ENCODE data around the gene USP9X.
"Not testable (repeated sequence)": the region's sequence is repeated elsewhere in the genome, so short reads cannot be mapped to it uniquely, and the experiment has no call there.

USP9X gene

DNA sequence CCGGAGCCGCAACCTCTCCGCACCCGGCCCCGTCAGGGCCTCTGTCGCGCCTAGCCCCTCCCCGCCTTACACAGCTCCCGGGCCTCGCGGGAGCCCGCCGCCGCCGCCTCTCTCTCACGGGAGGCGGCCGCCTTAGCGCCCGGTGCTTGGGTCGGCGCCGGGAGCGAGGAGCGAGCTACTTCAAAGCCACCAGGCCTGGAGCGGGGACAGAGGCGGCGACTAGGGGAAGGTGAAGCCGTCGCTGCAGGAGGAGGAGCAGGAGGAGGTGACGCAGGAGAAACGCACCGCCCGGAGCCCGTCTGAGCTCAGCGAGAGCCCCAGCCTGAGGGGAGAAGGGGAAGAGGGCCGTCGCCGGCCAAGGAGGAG lies 250 bp downstream of the USP9X start:
- DNase-seq (ENCODE audit: low read depth) = peak; percentile 8

DNA sequence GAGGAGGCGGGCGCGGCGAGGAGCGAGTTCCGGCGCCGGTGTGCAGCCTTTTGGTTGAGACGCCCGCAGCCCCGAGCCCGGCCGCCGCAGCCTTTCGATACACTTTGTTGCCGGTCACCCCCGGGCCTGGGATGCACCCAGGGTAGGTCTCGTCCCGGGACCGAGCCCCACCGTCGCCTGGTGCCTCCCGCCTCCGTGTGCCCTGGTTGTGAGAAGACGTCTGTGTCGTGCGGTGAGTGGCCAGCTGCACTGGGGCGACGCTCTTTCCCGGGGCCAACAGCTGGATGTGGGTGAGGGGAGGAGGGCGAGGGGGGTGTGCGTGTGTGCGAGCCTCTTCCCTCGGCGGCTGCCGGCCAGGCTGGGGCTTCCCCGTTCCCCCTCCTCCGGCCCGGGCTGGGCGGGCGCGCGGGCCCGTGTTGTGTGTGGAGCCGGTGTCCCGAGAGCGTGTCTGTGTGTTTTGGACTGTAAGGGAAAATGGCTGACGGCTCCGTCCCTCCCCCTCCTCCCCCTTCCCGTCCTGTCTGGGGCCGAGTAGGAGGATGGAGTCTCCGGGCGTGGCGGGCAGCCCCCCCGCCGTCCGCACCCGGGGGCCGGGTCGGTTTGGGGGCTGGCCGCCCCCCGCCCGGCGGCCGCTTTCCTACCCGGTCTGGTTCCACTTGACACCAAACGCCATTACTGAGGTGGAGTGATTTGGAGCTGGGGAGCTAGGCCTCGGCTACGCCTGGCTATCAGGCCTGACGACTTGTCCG lies 807 bp downstream of the USP9X start:
- DNase-seq (ENCODE audit: low read depth) = peak; percentile 4

GRCh38 chrX:41086627-41086932 lies 1.3 kb downstream of the USP9X start:
- DNase-seq (ENCODE audit: low read depth) = no peak

- no peak for DNase-seq (ENCODE audit: low read depth)
Observed at GRCh38 chrX:41087201-41087600, 2.0 kb downstream of the USP9X start.

DNA sequence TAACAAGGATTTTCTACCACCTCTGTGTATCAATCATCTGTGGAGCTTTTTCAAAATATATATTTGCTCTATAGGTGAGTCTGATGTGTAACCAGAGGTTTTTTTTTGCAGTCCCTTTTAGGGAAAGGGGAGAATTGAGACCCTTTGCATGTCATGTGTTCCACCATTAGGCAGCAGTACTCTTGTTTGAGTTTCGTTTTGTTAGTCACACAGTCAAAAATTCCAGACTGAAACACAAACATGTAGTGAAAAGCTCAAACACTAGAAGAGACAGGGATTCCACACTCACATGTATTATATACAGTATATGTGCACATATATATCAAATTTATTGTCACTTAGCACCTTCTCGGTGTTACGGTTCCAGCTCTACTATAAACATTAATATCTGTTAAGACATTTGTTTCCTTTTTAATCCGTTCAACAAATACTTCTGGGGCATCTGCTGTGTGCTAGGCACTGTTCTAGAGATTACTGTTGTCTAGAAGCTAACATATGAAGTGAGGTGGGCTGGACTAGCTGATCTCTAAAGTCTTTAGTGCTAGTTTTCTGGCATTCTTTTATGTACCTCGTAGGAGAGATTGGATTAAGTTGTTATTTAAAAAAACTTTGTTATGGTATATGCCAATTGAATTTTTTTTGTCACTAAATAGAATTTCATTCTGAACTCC lies 5.5 kb downstream of the USP9X start:
- no peak for DNase-seq (ENCODE audit: low read depth)

- no peak for DNase-seq (ENCODE audit: low read depth)
Observed at GRCh38 chrX:41092776-41093175, 7.5 kb downstream of the USP9X start.

GRCh38 chrX:41095174-41095573 lies 9.9 kb downstream of the USP9X start:
- no peak for DNase-seq (ENCODE audit: low read depth)

DNA sequence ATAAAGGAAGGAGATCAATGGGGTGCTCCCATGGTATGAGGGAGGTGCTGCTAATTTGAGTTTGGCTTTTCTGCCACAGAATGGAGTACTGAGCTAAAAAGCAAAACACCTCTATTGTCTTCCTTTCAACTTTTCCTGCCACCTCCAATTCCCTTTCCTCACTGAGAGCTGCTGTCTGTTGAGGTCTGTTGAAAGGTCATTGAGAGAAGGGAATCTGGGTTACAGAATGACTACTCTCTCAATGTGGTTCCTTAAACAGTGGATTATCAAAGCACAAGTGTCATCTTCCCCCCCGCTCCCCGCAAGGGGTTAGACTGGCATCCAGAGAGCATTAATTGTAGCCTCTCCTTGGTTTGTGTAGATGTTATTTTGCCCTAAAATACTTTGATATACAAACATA lies 10.7 kb downstream of the USP9X start:
- no peak for DNase-seq (ENCODE audit: low read depth)

DNA sequence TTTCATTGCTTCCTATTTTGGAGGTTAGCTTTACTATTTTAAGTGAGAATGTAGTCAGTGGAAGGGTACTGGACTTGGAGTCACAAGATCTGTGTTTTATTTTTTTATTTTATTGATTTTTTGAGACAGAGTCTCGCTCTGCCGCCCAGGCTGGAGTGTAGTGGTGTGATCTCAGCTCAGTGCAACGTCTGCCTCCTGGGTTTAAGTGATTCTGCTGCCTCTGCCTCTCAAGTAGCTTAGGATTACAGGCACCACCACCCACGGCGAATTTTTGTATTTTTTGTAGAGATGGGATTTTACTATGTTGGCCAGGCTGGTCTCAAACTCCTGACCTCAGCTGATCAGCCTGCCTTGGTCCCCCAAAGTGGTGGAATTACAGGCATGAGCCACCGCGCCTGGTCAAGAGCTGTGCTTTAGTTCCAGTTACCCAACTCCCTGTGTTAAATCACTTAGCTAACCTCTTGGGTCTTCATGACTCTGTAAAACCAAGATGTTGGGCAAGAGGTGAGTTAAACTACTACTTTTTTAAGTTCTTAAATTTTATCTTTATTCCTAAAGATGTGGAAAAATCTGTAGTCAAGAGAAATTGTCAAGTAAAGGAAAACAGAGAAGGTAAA lies 11.2 kb downstream of the USP9X start:
- DNase-seq (ENCODE audit: low read depth) = no peak

- DNase-seq (ENCODE audit: low read depth) = no peak
Observed at GRCh38 chrX:41097326-41097725, 12.1 kb downstream of the USP9X start.

DNA sequence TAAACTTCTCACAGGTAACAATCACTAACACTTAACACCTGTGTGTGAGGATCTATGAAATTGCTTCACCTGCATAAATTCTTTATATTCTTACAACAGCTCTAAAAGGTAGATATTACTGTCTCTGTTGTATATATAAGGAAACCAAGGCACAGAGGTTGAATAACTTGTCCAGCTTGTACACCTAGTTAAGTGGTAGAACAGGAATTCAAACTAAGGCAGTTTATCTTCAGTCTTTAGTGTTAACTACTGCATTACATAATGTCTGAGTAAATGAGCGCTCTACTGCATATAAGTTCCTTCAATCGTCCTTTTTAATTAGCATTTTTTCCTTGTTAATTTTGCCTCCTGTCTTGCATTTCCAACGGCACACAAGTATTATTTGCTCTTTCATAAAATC lies 15.0 kb downstream of the USP9X start:
- no peak for DNase-seq (ENCODE audit: low read depth)

- no peak for DNase-seq (ENCODE audit: low read depth)
Observed at GRCh38 chrX:41100819-41101218, 15.6 kb downstream of the USP9X start.

DNA sequence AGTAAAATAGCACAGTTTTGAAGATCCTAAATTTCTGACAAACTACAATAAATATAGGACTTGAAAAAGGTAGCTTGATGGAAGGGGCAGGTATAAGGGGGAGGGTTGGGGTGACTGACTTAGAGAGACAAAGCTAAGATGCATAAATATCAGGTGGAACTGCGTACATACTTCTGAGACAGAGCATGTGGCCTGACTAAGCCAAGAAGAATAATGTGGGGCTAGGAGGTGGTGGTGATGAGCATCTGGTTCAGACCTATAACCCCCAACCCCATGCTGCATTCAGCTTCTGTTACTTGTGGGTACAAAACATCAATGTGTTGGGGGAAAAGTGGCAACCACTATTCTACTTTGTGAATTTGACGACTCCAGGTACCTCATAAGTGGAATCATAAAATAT lies 19.8 kb downstream of the USP9X start:
- DNase-seq (ENCODE audit: low read depth) = no peak

DNA sequence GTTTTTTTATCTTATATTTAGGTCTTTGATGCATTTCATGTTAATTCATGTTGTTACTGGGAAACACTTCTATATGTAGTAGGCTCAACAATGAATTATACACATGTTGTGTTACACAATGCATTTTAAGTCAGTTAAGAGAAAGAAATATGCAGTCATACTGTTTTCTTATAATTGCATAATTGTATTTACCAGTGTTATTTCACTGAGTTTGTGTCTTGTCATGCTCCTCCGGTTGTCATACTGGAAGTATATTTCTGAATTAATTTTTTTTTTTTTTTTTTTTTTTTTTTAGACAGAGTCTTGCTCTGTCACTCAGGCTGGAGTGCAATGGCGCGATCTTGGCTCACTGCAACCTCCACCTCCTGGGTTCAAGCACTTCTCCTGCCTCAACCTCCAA lies 21.0 kb downstream of the USP9X start:
- not testable (repeated sequence) for DNase-seq (ENCODE audit: low read depth)

GRCh38 chrX:41108007-41108406 lies 22.8 kb downstream of the USP9X start:
- no peak for DNase-seq (ENCODE audit: low read depth)

GRCh38 chrX:41108463-41109205 lies 23.4 kb downstream of the USP9X start:
- DNase-seq (ENCODE audit: low read depth) = no peak

DNA sequence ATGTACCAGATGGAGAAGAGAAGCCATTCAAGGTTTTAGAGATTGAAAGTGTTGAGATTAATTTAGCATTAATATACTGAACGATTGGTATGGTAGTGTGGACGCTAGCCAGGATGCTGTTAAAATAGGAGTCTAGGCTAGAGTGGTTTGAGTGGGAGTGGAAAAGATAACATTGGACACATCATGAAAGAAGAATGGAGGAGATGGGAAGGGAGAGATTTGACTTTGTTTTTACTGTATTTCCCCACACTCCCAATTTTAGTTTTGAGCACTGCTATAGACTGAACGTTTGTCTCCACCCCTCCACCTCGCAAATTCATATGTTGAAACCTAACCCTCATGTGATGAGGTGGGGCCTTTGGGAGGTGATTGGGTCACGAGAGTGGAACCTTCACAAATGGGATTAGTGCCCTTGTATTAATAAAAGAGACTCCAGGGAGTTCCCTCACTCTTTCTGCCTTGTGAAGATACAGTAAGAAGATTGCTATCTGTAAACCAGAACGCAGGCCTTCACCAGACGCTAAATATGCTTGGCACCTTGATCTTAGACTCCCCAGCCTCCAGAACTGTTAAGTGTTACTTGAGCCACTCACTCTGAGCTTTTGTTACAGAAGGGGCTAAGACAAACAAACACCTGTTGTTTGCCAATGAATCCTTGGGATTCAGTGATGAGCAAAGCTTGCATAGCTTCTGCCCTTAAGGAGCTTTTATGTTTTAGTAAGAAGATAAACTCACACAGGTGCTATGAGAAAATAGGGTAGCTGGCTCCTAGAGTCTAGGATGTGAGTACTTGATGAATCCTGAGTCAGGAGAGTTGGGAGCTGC lies 25.8 kb downstream of the USP9X start:
- no peak for DNase-seq (ENCODE audit: low read depth)

GRCh38 chrX:41115104-41115425 lies 29.8 kb downstream of the USP9X start:
- DNase-seq (ENCODE audit: low read depth) = not testable (repeated sequence)

DNA sequence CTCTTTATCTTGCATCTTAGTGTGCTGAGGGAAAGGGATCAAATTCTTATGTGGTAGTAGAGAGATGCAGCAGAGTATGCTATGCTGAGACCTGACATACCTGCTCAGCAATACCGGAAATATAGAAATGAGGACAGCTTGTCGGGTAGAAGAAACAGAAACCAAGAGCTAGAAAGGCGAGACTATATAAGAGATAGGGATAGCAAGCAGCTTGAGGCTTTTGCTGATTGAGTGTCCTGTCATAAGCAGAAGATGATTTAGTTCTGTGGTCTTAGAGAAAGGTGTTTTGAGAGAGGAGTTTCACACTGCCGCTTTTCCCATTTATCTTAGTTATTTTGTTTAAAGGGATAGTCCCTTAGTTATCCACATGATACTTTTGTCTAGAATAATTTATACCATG lies 31.7 kb downstream of the USP9X start:
- DNase-seq (ENCODE audit: low read depth) = no peak

DNA sequence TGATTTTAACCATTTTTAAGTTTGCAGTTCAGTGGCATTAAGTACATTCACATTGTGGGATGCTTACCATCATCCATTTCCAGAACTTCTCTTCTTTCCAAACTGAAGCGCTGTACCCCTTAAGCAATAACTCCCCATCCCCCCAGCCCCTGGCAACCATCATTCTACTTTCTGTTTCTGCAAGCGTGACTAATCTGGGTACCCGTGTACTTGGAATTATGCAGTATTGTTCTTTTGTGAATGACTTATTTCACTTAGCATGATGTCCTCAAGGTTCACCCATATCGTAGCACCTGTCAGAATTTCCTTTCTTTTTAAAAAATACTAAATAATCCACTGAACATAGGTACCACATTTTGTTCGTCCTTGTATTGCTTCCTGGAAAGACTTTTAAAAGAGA lies 32.9 kb downstream of the USP9X start:
- DNase-seq (ENCODE audit: low read depth) = no peak

DNA sequence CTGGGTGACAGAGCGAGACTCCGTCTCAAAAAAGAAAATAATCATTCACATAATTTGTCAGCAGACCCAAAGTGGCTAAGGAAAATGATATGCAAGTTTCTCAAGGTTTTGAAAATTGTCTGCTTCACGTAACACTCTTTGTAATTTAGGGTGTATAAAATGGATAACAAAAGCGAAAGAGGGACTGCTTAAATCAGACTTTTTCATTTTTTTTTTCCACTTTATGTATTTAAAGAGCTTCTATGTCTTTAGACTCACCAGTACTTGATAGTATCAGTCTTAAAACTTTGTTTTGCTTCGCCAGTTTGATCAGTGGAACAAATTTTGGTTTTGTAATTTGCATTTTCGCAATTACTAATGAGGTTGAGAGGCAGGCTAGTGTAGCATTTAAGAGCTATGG lies 34.6 kb downstream of the USP9X start:
- DNase-seq (ENCODE audit: low read depth) = no peak

DNA sequence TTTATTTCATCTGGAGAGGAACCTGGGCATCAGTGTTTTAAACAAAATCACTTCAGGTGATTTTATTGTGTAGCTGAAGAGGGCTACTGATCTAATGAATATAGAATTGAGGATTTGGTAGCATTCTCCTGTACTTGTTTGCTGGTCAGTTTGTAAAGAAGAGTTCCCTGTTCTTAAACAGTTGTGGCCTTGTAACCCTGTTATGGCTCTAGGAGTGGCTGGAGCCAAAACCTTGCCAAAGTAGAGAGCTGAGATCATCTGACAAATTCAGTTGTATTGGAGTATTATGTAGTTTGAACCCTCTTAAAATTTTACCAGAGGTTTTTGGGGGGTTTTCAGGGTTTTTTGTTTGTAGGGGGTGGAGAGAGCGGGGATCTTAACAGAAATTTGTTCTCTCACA lies 36.5 kb downstream of the USP9X start:
- no peak for DNase-seq (ENCODE audit: low read depth)
